Fibroblast of the conjunctiva (primary cell): Measurements from ENCODE around the gene BLCAP.
"Not testable (repeated sequence)": the region's sequence is repeated elsewhere in the genome, so short reads cannot be mapped to it uniquely, and the experiment has no call there.

Source experiments
- DNase-seq: peaks from one replicate; pipeline ENCODE4 v3.0.0-alpha.2; 2010; ENCODE audit warnings: low read depth

Gene BLCAP

DNA sequence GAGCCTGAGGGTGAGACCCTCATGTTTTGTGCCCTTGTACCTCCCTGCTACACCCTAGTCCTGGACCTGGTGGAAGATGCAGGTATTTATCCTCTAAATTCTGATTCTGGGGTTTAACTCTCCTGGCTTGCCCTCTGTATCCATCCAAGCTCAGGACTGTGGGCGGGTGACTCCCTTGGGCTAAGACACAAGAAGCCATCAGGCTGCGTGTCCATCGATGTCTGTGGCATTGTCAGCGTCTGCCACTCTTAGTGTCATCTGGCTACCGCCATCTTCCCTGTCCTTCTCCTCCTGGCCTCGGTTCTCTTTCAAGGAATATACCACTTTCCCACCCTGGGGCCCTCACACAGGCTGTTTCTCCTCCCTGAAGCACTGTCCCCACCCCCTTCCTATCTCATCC lies 28.9 kb upstream of the BLCAP start:
- no peak for DNase-seq

DNA sequence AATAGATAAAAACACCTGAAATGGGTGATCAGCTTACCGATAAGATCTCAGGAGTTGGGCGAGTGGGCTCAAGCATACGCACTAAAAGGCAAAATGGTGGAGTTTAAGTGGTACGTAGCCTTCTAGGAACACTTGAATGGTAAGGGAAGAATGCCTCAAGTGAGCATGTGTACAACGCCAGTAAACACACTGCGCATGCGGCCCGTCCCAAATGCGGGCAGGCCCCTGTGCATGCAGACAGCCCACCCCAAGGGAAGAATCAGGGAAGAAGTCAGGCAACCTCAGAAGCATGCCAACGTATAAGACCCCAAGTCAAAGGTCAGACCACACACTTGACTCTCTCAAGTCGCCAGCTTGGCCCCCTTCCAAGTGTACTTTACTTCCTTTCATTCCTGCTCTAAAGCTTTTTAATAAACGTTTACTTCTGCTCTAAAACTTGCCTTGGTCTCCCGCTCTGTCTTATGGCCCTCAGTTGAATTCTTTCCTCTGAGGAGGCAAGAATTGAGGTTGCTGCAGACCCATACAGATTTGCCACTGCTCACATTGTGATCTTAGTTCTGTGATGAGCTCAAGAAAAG lies 27.1 kb upstream of the BLCAP start:
- DNase-seq = not testable (repeated sequence)

DNA sequence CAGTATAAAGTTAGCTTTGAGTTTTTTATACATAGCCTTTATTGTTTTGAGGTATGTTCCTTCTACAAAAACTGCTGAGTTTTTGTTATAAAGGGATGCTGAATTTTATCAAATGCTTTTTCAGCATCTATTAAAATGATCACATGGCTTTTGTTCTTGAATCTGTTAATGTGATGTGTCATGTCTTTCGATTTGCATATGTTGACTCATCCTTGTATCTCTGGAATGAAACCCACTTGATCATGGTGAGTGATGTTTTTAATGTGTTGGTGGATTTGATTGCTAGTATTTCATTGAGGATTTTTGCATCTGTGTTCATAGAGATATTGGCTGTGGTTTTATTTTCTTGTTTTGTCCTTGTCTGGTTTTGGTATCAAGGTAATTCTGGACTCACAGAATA lies 24.7 kb upstream of the BLCAP start:
- DNase-seq = no peak

DNA sequence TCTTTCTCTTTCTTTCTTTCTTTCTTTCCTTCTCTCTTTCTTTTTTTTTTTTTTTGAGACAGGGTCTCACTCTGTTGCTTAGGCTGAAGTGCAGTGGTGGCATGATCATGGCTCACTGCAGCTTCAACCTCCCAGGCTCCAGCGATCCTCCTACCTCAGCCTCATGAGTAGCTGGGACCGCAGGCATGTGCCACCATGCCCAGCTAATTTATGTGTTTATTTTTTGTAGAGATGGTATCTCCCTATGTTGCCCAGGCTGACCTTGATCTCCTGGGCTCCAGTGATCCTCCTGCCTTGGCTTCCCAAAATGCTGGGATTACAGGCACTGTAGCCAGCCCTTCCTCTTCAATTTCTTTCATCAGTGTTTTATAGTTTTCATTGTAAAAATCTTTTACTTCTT lies 24.0 kb upstream of the BLCAP start:
- DNase-seq = not testable (repeated sequence)

DNA sequence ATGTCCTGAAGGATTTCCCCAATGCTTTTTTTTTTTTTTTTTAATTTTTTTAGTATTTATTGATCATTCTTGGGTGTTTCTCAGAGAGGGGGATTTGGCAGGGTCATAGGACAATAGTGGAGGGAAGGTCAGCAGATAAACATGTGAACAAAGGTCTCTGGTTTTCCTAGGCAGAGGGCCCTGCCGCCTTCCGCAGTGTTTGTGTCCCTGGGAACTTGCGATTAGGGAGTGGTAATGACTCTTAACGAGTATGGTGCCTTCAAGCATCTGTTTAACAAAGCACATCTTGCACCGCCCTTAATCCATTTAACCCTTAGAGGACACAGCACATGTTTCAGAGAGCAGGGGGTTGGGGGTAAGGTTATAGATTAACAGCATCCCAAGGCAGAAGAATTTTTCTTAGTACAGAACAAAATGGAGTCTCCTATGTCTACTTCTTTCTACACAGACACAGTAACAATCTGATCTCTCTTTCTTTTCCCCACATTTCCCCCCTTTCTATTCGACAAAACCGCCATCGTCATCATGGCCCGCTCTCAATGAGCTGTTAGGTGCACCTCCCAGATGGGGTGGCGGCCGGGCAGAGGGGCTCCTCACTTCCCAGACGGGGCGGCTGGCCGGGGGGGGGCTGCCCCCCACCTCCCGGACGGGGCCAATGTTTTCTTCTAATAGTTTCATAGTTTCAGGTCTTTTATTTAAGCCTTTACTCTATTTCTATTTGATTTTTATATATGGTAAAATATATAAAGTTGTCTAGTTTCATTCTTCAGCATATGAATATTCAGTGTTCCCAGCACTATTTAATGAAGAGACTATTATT lies 22.6 kb upstream of the BLCAP start:
- not testable (repeated sequence) for DNase-seq

DNA sequence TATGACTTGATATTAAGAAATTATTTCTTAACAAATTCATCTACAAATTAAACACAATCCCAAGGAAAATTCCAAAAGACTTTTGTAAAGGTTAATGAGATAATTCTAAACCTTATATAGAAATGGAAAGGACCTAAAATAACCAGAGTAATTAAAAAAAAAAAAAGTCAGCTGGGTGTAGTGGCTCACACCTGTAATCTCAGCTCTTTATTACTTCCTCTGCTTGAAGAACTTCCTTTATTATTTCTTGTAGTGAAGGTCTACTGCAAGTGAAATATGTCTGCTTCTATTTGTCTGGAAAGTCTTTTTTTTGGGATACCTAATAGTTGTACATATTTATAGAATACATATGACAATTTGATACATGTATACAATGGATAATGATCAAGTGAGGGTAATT lies 20.2 kb upstream of the BLCAP start:
- DNase-seq = no peak

DNA sequence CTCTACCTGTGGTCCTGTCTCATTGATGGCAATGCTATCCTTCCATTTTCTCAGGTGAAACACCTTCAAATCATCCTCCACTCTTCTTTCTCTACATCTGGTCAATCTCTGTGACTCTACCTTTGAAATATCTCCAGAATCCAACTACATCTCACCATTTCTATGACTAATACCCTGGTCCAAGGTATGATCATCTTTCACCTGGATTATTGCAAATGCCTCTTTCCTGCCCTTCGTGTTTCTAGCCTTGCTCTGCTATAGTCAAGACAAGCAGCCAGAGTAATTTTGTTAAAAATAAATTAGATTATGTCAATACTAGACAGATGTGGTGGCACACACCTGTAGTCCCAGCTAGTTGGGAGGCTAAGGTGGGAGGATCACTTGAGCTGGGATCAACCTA lies 17.8 kb upstream of the BLCAP start:
- DNase-seq = no peak

DNA sequence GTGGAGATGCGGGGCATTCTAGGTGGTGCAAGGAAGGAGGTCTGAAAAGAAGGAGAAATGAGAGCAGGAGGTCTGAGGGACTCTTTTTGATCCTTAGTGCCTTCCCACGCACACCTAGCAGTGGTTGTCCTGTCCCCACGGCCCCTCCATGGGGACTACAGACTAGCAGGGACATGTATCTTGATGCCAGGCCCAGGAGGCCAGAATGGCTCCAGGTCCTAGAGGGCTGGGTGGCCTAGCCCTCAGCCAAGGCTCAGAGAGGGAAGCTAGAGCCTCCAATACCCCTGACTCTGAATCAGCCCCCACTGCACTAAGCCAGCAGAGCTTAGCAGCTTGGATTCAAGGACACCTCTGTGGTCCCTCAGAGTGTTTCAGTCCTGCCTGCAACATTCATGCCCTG lies 16.7 kb upstream of the BLCAP start:
- DNase-seq = no peak

DNA sequence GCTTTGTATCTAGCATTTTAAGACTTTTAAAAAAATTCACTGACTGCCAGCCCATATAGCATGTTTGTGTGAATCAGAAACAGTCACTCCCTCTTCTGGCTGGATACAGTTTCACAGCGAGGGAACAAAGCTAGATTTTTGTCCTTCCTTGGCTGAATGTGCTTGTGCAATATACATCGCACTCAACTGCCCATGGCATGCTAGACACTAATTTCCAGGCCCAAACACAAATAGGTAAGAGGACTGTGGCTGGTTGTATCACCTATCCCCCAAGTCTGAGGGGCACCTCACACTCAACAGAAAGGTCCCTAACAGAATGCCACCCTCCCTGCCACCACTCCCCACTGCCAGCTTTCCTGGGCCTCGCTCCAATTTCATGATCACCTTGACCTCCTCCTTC lies 16.2 kb upstream of the BLCAP start:
- no peak for DNase-seq

DNA sequence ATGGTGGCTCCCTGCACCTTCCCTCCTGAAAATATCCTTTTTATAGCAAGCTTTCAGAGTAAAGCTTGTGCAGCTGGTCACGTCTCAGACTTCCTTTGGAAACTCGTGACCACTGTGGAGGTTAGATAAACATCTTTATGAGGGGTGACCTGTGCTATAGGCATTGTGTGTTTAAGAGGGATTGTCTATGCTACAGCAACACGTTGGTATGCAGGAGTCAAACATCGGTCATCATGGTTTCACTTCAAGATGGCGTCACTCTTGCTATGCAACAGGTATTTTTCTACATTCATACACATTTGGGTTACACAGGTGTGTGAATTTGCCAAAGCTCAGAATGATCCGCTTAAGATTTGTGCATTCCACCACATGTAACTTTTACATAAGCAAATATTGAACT lies 14.6 kb upstream of the BLCAP start:
- no peak for DNase-seq

DNA sequence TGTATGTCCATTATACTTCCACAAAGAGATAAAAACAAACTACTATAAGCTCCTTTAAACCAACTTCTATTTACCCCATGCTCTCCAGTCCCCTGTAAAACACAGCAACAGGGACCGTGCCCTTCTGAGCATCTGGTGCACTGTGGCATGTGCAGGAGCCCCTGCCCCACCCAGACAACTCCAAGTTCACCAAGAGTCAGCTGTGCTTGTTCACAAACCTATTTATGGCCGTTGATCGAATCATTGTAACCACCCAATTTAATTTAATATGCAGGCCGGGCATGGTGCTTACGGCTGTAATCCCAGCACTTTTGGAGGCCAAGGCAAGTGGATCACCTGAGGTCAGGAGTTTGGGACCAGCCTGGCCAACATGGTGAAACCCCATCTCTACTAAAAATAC lies 13.7 kb upstream of the BLCAP start:
- DNase-seq = no peak

DNA sequence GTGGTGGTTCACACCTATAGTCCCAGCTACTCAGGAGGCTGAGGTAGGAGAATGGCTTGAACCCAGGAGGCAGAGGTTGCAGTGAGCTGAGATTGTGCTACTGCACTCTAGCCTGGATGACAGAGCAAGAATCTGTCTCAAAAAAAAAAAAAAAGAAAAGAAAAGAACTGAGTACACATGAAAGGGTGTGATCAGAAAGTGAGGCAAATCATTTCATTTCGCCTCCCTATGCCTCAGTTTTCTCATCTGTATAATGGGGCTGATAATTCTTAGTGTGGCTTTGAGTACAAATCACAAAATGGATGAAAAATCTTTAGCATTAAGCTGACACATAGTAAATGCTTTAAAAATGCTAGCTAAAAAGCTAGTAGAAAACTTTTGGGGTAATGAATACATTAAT lies 13.2 kb upstream of the BLCAP start:
- not testable (repeated sequence) for DNase-seq

DNA sequence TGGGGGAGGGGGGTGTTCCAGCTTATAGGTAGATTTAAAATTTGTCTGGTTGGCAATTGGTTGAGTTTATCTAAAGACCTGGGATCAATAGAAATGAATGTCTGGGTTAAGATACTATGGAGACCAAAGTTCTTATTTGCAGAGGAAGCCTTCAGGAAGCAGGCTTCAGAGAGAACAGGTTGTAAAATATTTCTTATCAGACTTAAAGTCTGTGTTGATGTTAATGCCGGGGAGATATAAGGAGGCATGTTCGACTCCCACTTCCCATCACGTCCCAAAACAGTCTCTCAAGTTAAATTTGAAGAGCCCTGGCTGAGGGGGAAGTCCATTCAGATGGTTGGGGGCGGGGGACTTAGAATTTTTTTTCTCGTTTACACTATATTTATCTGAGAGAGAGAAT lies 12.3 kb upstream of the BLCAP start:
- no peak for DNase-seq

DNA sequence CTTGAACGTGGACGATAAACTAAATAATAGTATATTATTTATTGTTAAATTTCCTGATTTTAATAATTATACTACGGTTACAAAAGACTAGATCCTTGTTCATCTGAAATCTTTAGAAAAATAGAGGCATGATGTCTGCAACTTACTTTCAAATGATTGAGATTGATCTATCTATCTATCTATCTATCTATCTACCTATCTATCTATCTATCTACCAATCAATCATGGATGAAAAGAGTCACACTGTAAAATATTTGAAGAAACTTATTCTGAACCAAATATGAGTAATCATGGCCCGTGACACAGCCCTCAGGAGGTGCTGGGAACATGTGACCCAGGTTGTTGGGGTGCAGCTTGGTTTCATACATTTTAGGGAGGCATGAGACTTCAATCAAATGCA lies 11.7 kb upstream of the BLCAP start:
- no peak for DNase-seq

DNA sequence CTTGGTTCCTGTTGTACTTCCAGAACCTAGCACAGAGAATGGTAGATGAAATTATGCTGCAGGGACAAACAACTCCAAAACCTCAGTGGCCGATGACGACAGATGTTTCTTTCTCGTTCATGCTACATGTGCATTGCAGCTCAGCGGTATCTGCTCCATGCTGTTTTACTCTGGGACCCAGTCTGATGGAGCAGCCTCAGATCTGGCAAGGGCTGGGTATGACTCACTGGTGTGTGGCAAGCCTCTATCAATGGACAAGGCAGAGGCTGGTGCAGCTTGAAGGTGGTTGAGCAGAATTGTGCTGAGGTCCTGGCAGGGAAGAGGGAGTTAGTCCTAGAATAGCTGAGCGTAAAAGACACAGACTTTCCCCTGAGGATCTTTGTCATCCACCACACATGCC lies 10.3 kb upstream of the BLCAP start:
- DNase-seq = no peak

DNA sequence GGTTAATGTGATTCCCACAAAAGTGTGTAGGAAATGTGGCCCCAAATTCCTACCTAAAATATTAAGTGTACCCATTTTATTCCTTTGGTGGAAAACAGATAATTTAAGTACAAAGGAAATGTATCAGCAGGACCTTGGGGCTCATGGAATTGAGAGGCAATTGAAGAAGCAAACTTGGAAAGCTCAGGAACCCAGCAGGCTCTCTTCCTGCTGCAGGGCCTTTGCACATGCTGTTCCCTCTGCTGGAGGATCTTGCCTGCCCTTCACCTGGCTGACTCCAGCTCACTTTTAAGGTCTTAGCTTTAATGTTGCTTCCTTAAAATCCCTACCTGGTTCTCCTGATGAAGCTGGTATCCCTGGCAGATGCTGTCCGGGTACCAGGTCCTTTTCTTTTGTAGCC lies 9.8 kb upstream of the BLCAP start:
- DNase-seq = no peak

DNA sequence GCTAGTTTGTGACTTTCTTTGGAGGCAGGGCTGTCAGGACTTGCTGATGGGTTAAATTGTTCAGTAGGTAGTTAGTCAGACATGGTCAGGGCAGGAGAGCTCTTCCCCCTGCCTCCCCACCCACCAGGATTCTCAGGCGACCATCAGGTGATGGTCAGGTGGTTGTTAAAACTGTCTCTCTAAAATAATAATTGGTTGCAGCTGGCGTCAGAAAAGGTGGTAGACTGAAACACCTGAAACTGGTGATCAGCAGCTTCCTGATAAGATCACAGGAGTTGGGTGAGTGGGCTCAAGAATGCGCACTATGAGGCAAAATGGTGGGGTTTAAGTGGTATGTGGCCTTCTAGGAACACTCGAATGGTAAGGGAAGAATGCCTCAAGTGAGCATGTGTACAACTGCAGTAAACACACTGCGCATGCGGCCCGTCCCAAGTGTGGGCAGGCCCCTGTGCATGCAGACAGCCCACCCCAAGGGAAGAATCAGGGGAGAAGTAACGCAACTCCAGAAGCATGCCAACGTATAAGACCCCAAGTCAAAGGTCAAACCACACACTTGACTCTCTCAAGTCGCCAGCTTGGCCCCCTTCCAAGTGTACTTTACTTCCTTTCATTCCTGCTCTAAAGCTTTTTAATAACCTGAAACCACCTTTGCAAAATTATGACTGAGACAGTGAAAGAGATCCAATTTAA lies 7.9 kb upstream of the BLCAP start:
- no peak for DNase-seq

DNA sequence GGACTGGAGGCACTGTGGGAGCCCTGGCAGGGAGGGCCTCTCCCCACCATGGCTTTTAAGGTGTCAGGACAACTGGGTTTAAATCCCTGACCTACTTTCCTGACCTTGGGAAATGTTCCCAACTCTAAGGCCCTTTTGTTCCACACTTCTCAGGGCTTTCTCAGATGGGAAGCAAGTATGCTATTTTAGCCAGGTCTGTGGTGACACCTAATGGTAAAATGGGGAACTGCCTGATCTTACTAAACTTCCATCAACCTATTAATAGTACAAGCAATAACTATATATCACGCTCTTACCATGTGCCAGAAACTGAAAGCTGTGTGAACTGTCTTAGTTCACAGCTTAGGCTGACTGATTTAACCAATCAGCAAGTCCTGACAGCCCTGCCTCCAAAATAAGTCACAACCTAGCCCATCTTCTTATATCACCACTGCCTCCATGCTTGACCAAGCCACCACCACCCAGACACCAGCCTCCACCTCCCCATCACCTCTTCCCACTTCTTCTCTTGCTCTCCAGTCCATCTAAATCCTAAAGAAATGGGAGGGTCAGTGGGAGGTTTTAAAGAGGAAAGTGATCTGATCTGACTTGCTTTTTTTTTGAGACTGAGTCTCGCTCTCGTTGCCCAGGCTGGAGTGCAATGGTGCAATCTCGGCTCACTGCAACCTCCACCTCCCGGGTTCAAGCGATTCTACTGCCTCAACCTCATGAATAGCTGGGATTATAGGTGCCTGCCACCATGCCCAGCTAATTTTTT lies 6.9 kb upstream of the BLCAP start:
- peak; percentile 78 for DNase-seq

DNA sequence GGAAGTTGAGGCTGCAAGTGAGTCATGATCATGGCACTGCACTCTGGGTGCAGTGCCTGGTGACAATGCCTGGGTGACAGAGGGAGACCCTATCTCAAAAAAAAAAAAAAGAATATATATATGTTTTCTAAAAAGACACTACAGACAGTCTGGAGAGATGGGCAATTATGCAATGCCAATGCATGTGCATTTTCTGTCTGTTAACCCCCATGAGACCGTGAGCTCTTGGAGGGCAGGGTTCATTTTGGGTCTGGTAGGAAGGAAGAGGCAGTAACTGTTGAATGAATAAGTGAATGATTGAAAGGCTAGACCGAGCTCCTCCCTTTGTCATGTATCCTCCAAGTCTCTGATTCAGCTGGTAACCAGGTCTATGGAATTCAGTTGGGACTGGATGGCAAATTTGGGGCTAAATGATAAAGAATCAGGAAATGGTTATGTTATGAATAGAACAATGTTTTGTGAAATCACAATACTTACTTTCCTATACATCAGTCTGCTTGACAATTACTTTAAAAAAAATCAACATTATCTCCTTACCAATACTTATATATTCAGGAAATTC lies 5.6 kb upstream of the BLCAP start:
- DNase-seq = no peak

DNA sequence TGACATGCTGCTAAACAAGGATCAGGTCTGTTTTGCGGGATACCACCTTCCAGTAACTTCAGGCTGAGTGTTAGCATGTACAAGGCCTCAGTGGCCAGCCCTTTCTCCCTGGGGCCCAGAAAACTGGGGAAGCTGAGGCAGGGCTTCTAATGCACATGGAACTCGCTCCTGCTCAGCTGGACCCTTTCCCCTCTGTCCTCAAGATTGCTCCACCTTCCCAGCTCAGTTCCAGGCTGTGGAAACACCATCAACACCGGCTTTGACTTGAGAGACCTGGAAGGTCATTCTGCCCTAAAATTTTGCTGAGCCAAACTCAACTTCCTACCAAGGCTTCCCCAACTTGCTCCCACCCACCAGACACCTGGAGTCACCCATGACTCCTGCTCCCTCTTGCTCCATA lies 4.2 kb upstream of the BLCAP start:
- DNase-seq = no peak

DNA sequence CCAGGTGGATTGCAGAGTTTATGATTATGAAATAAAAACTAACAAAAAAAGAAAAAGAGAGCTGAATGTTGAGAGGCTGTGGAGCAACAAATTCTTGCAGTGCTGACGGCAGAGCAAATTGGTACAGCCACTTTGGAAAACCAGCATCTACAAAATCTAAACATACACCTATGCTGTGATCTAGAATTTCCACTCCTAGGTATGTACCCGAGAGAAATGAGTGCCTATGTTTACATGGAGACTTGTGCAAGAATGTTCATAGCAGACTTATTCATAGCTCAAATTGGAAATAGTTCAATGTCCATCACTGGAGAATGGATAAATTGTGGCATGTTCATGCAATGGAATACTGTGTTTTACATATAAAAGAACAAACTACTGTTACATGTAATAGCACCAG lies 3.0 kb upstream of the BLCAP start:
- no peak for DNase-seq

DNA sequence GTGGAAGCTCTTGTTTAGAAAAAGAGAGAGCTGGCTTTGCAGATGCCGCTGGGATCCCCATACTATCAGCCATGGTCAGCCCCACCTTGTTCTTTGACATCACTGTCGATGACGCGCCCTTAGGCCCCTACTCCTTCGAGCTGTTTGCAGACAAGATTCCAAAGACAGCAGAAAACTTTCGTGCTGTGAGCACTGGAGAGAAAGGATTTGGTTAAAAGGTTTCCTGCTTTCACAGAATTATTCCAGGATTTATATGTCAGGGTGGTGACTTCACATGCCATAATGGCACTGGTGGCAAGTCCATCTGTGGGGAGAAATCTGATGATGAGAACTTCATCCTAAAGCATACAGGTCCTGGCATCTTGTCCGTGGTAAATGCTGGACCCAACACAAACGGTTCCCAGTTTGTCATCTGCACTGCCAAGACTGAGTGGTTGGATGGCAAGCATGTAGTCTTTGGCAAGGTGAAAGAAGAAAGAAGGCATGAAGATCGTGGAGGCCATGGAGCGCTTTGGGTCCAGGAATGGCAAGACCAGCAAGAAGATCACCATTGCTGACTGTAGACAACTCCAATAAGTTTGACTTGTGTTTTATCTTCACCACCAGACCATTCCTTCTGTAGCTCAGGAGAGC lies 2.4 kb upstream of the BLCAP start:
- no peak for DNase-seq
